Ovary (tissue), 9 donors: ENCODE measurements around the gene SUCLG1. TPM values are rescaled to one million over a fixed set of nuclear protein-coding genes. Genes with fewer than 3 reads are reported as not detected.
"Not testable (repeated sequence)": the region's sequence is repeated elsewhere in the genome, so short reads cannot be mapped to it uniquely, and the experiment has no call there.

Source experiments
- DNase-seq, 5 donors: peaks; one replicate each; pipeline ENCODE4 v3.0.0-alpha.2; 2019 to 2020
- H3K27ac ChIP-seq, 2 donors: fragments of 200-600 bp; one replicate each; pipeline versions ENCODE4 v1.5.1 to v1.8.0; 2019 to 2022
- H3K27me3 ChIP-seq: fragments of 200-600 bp; one replicate; pipeline ENCODE4 v1.8.0; 2022
- H3K36me3 ChIP-seq: fragments of 200-600 bp; sonication (generic); one replicate; pipeline ENCODE4 v1.5.1; 2019
- H3K4me1 ChIP-seq: one replicate; pipeline ENCODE4 v1.8.1; 2013; ENCODE audit warnings: mild to moderate bottlenecking, moderate library complexity; ENCODE audit not compliant: insufficient read depth
- H3K4me3 ChIP-seq: fragments of 200-600 bp; sonication (generic); one replicate; pipeline ENCODE4 v1.5.1; 2017
- H3K9me3 ChIP-seq, 2 donors: fragments of 200-600 bp in 1 of 2; sonication (generic) in 1 of 2; one replicate each; pipeline versions ENCODE4 v1.5.1 to v1.8.1; 2013 to 2019; ENCODE audit warnings: mild to moderate bottlenecking in 1 of 2, moderate library complexity in 1 of 2
- EP300 ChIP-seq: sonication (generic); formaldehyde crosslinking; IDR thresholded peaks from one replicate; pipeline ENCODE4 v1.6.1; 2017; ENCODE audit warnings: antibody characterized with exemption
- POLR2A ChIP-seq: fragments of 450-650 bp; IDR thresholded peaks from one replicate; pipeline ENCODE4 v1.6.1; 2017; ENCODE audit warnings: antibody characterized with exemption, mild to moderate bottlenecking, moderate library complexity
- WGBS, 3 donors: extraction: QIAGEN DNeasy Blood & Tissue Kit in 1 of 3; methylation state at CpG; one replicate each; pipeline versions ENCODE4 v1.1.5 to v1.1.7; 2013 to 2017; 5-methylcytosine and 5-hydroxymethylcytosine counted together
- intact Hi-C, 4 donors: fragments of 100-400 bp; cut with DNase I; formaldehyde crosslinking; loops; one replicate each; pipeline versions ENCODE4 v1.11.0 to v1.15.1; 2022 to 2023
- polyA plus RNA-seq, 2 donors: library from polyadenylated mRNA; stranded (reverse); fragments of 200-250 nt in 1 of 2; fragments of 350-450 nt in 1 of 2; fragmentation: Illumina TruSeq in 1 of 2; extraction: RNeasy Lipid Tissue Mini Kit (QIAGEN cat#74804) in 1 of 2; gene quantifications; one replicate each; pipeline ENCODE4 v1.2.3, GENCODE V29; 2013 to 2014
- total RNA-seq, 7 donors: library from RNA; depleted of rRNA in 2 of 7; stranded (reverse); fragments of >200 nt in 2 of 7; fragmentation: NEBNext Ultra II Directional in 3 of 7; extraction: Animal tissue kit (Norgen Biotek cat#: 25700) in 3 of 7; gene quantifications; one replicate each; pipeline versions ENCODE4 v1.1.0 to v1.2.4, GENCODE V29; 2016 to 2023
- TF ChIP-seq, protein P1 (sequence below), 3 donors: fragments of 450-650 bp in 2 of 3; fragments of 200-600 bp in 1 of 3; IDR thresholded peaks; one replicate each; pipeline versions ENCODE4 v1.5.1 to v1.8.0; 2016 to 2022; ENCODE audit warnings: antibody characterized with exemption in 3 of 3, mild to moderate bottlenecking in 1 of 3
- donor health status: DM: no; HTN: no; CAD: no; lungs with moderate emphysema.
- donor health status: DM: no; HTN: no; CAD: no.
- donor health status: Bipolar disorder and iron deficiency.
- donor health status: DM: yes; HTN: yes; CAD: no.
- donor health status: DM: no; HTN: no; CAD: no.
- donor health status: DM: yes; HTN: yes; CAD: no.

SUCLG1 gene
- total and polyA plus RNA-seq, 9 donors, result 33.4 to 111 (median 56.4) TPM

DNA sequence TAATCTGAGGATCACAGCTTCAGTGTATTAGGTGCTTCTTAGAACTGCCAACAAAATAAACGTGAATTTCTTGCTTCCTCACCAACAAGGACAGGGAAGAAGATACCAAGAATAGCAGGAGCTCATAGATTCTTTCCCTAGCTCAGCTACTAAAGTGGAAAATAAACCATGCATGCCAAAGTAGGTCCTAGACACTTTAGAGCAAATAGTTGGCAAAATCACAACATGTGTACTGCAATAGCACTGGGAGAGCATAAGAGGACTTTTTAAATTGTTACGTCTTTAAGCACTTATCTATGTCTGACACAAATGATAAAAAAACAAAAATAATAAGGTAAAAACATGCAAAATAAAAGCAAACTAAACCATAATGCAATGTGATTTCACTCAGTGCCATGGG, 49.5 kb downstream of the SUCLG1 start:
- Histone ChIP-seq H3K4me3 (no peak overlapping the region), H3K27me3 (no peaks in the 10 kb centered on the region), H3K27ac (no peak overlapping the region), H3K9me3 (no peaks in the 10 kb centered on the region), H3K4me1 (no peaks in the 10 kb centered on the region), H3K36me3 (no peaks in the 10 kb centered on the region)
- intact Hi-C loops, result no loop called here
- DNase-seq, result no peak
- 6 to 21% (median 7%) methylated on average over 2 of the region's 2 CpGs for WGBS, 3 donors
- TF ChIP-seq POLR2A, result no peak
- no peak for TF ChIP-seq EP300
- TF ChIP-seq, protein P1, sequence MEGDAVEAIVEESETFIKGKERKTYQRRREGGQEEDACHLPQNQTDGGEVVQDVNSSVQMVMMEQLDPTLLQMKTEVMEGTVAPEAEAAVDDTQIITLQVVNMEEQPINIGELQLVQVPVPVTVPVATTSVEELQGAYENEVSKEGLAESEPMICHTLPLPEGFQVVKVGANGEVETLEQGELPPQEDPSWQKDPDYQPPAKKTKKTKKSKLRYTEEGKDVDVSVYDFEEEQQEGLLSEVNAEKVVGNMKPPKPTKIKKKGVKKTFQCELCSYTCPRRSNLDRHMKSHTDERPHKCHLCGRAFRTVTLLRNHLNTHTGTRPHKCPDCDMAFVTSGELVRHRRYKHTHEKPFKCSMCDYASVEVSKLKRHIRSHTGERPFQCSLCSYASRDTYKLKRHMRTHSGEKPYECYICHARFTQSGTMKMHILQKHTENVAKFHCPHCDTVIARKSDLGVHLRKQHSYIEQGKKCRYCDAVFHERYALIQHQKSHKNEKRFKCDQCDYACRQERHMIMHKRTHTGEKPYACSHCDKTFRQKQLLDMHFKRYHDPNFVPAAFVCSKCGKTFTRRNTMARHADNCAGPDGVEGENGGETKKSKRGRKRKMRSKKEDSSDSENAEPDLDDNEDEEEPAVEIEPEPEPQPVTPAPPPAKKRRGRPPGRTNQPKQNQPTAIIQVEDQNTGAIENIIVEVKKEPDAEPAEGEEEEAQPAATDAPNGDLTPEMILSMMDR (IDR thresholded peaks at IDR 0.05), result no peak

DNA sequence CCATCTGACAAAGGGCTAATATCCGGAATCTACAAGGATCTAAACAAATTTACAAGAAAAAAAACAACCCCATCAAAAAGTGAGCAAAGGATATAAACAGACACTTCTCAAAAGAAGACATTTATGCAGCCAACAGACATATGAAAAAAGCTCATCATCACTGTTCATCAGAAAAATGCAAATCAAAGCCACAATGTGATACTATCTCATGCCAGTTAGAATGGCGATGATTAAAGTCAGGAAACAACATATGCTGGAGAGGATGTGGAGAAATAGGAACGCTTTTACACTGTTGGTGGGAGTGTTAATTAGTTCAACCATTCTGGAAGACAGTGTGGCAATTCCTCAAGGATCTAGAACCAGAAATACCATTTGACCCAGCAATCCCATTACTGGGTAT, 57.0 kb downstream of the SUCLG1 start:
- DNase-seq, H3K4me3 ChIP-seq, H3K27ac ChIP-seq, H3K4me1 ChIP-seq, intact Hi-C loops, H3K27me3 ChIP-seq, H3K36me3 ChIP-seq, H3K9me3 ChIP-seq: not testable (repeated sequence)
- 86 to 90% (median 89%) methylated on average over 3 of the region's 3 CpGs for WGBS, 3 donors

DNA sequence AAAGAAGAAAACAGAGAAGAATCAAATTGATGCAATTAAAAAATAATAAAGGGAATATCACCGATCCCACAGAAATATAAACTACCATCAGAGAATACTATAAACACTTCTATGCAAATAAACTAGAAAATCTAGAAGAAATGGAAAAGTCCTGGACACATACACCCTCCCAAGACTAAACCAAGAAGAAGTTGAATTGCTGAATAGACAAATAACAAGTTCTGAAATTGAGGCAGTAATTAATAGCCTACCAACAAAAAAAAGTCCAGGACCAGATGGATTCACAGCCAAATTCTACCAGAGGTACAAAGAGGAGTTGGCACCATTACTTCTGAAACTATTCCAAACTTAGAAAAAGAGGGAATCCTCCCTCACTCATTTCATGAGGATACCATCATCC, 59.2 kb downstream of the SUCLG1 start:
- H3K4me3 ChIP-seq, intact Hi-C loops, H3K9me3 ChIP-seq, H3K27ac ChIP-seq, H3K27me3 ChIP-seq, DNase-seq, H3K4me1 ChIP-seq, H3K36me3 ChIP-seq: not testable (repeated sequence)
- WGBS, 3 donors, result 90 to 96% (median 93%) methylated on average over 1 of the region's 1 CpG

DNA sequence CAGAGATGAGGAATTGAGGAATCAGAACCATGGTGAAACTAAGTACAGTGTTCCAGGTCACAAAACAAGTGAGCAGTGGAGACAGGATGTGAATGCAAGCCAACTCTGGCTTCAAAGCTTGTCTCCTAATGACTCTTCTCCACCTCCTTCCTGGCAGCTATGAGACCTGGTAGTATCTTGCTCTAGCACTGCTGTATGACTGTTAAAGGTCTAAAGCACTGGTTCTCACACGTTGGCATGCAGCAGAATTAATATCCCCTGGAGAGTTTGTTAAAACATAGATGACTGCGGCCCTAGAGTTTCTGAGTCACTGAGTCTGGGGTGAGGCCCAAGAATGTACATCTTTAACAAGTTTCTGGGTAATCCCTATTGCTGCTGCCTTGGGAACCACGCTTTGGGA, 63.3 kb downstream of the SUCLG1 start:
- DNase-seq, result no peak
- intact Hi-C loops, result no loop called here
- H3K4me1 ChIP-seq, result no peaks in the 10 kb centered on the region
- H3K27me3 ChIP-seq, result no peaks in the 10 kb centered on the region
- no peaks in the 10 kb centered on the region for H3K36me3 ChIP-seq
- H3K9me3 ChIP-seq, result peaks cover 0 to 2% of the 10 kb centered on the region in 2 donors
- no peak for TF ChIP-seq EP300
- TF ChIP-seq, protein P1 (IDR thresholded peaks at IDR 0.05), result no peak
- no peak for TF ChIP-seq POLR2A
- 52 to 55% (median 53%) methylated on average over 3 of the region's 3 CpGs for WGBS, 3 donors
- no peak overlapping the region for H3K4me3 ChIP-seq
- no peak overlapping the region for H3K27ac ChIP-seq

DNA sequence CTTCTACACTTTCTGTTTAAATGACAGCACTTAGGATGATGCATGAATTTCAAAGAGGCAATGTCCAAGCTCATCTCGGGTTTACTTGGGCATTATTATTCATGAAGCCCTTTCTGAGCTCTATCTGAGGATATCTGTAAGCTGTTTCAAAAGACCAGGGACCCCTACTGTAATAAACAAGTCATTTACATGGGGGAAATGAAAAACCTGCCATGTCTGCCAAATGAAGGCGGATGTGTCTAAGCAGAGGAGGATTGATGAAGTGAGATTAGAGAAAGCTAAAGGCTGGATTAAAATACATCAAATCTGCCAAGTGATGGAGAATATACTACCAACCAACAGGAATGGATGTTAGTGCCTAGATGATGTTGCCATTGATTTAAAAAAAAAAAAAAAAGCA, 64.5 kb downstream of the SUCLG1 start:
- intact Hi-C loops, result no loop called here
- no peaks in the 10 kb centered on the region for H3K4me1 ChIP-seq
- peaks cover 0 to 2% of the 10 kb centered on the region in 2 donors for H3K9me3 ChIP-seq
- 28 to 41% (median 31%) methylated on average over 2 of the region's 2 CpGs for WGBS, 3 donors
- H3K27ac ChIP-seq, result no peak overlapping the region
- no peaks in the 10 kb centered on the region for H3K27me3 ChIP-seq
- H3K4me3 ChIP-seq, result no peak overlapping the region
- TF ChIP-seq, protein P1 (IDR thresholded peaks at IDR 0.05), result no peak
- no peak for TF ChIP-seq EP300
- TF ChIP-seq POLR2A, result no peak
- DNase-seq, result no peak
- no peaks in the 10 kb centered on the region for H3K36me3 ChIP-seq

DNA sequence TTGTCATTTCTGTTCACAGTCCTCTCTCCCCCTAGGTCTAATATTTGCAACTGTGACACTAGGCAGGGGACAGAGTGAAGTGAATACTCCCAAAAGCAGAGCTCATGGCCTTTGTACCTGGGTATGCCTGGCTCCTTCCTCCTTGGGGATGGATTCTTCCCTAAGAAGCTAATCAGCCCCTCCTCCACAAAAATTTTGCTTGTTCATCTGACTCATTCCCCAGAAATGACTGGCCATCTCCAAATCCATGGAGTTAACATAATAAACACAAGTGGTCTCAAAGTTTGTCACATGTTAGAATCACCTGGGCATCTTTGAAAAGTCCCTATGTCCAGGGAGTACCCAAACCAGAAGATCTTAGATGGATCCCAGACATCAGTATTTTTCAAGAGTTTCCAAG, 65.3 kb downstream of the SUCLG1 start:
- H3K27ac ChIP-seq, result no peak overlapping the region
- H3K4me3 ChIP-seq, result no peak overlapping the region
- H3K36me3 ChIP-seq, result no peaks in the 10 kb centered on the region
- no peak for TF ChIP-seq EP300
- TF ChIP-seq, protein P1 (IDR thresholded peaks at IDR 0.05), result no peak
- TF ChIP-seq POLR2A, result no peak
- no peaks in the 10 kb centered on the region for H3K4me1 ChIP-seq
- peaks cover 0 to 2% of the 10 kb centered on the region in 2 donors for H3K9me3 ChIP-seq
- H3K27me3 ChIP-seq, result no peaks in the 10 kb centered on the region
- intact Hi-C loops, result no loop called here
- DNase-seq, result no peak
